Ovary (tissue), 10 donors: Measurements from ENCODE around the gene LYPLA2. TPM values are rescaled to one million over a fixed set of nuclear protein-coding genes. Genes with fewer than 3 reads are reported as not detected.

ENCODE experiments used
- DNase-seq, 5 donors: peaks; one replicate each; pipeline ENCODE4 v3.0.0-alpha.2; 2019 to 2020
- H3K27ac ChIP-seq, 2 donors: fragments of 200-600 bp; one replicate each; pipeline versions ENCODE4 v1.5.1 to v1.8.0; 2019 to 2022
- H3K27me3 ChIP-seq: fragments of 200-600 bp; one replicate; pipeline ENCODE4 v1.8.0; 2022
- H3K36me3 ChIP-seq: fragments of 200-600 bp; sonication (generic); one replicate; pipeline ENCODE4 v1.5.1; 2019
- H3K4me1 ChIP-seq: one replicate; pipeline ENCODE4 v1.8.1; 2013; ENCODE audit warnings: mild to moderate bottlenecking, moderate library complexity; ENCODE audit not compliant: insufficient read depth
- H3K4me3 ChIP-seq: fragments of 200-600 bp; sonication (generic); one replicate; pipeline ENCODE4 v1.5.1; 2017
- H3K9me3 ChIP-seq, 2 donors: fragments of 200-600 bp in 1 of 2; sonication (generic) in 1 of 2; one replicate each; pipeline versions ENCODE4 v1.5.1 to v1.8.1; 2013 to 2019; ENCODE audit warnings: mild to moderate bottlenecking in 1 of 2, moderate library complexity in 1 of 2
- EP300 ChIP-seq: sonication (generic); formaldehyde crosslinking; IDR thresholded peaks from one replicate; pipeline ENCODE4 v1.6.1; 2017; ENCODE audit warnings: antibody characterized with exemption
- POLR2A ChIP-seq: fragments of 450-650 bp; IDR thresholded peaks from one replicate; pipeline ENCODE4 v1.6.1; 2017; ENCODE audit warnings: antibody characterized with exemption, mild to moderate bottlenecking, moderate library complexity
- WGBS, 3 donors: extraction: QIAGEN DNeasy Blood & Tissue Kit in 1 of 3; methylation state at CpG; one replicate each; pipeline versions ENCODE4 v1.1.5 to v1.1.7; 2013 to 2017; 5-methylcytosine and 5-hydroxymethylcytosine counted together
- intact Hi-C, 4 donors: fragments of 100-400 bp; cut with DNase I; formaldehyde crosslinking; loops; one replicate each; pipeline versions ENCODE4 v1.11.0 to v1.15.1; 2022 to 2023
- long read RNA-seq, 3 donors: library from polyadenylated mRNA in 2 of 3; unstranded in 2 of 3; transcript quantifications; one replicate each; pipeline ENCODE4 v2.0.0 and lab custom pipeline, GENCODE V29; 2021 to 2026
- polyA plus RNA-seq, 2 donors: library from polyadenylated mRNA; stranded (reverse); fragments of 200-250 nt in 1 of 2; fragments of 350-450 nt in 1 of 2; fragmentation: Illumina TruSeq in 1 of 2; extraction: RNeasy Lipid Tissue Mini Kit (QIAGEN cat#74804) in 1 of 2; gene quantifications; one replicate each; pipeline ENCODE4 v1.2.3, GENCODE V29; 2013 to 2014
- total RNA-seq, 7 donors: library from RNA; depleted of rRNA in 2 of 7; stranded (reverse); fragments of >200 nt in 2 of 7; fragmentation: NEBNext Ultra II Directional in 3 of 7; extraction: Animal tissue kit (Norgen Biotek cat#: 25700) in 3 of 7; gene quantifications; one replicate each; pipeline versions ENCODE4 v1.1.0 to v1.2.4, GENCODE V29; 2016 to 2023
- TF ChIP-seq, protein P1 (sequence below), 3 donors: fragments of 450-650 bp in 2 of 3; fragments of 200-600 bp in 1 of 3; IDR thresholded peaks; one replicate each; pipeline versions ENCODE4 v1.5.1 to v1.8.0; 2016 to 2022; ENCODE audit warnings: antibody characterized with exemption in 3 of 3, mild to moderate bottlenecking in 1 of 3
- donor health status: DM: no; HTN: no; CAD: no; lungs with moderate emphysema.
- donor health status: DM: no; HTN: no; CAD: no.
- donor health status: Bipolar disorder and iron deficiency.
- donor health status: DM: yes; HTN: yes; CAD: no.
- donor health status: DM: no; HTN: no; CAD: no.
- donor health status: DM: yes; HTN: yes; CAD: no.

Gene LYPLA2
- total RNA-seq (10 to 100 TPM; 16.5 to 33.2 (median 27.3) TPM), polyA plus RNA-seq (10 to 100 TPM in 1 of 2 donors, 1 to 10 TPM in 1; 8.5 to 23.4 TPM)
- long read RNA-seq, donor 1, transcript LYPLA2-205 (10 exons, 1,810 nt): major isoform, 161 of 197 reads
- long read RNA-seq, donor 1, partial matches to known transcripts: 15 of 197 reads
- long read RNA-seq, donor 1, other reads (novel, unspliced or antisense): 17 of 197 reads
- long read RNA-seq, donor 2, transcript LYPLA2-205 (10 exons, 1,810 nt): major isoform, 12 of 34 reads
- long read RNA-seq, donor 2, partial matches to known transcripts: 16 of 34 reads
- long read RNA-seq, donor 2, other reads (novel, unspliced or antisense): 6 of 34 reads
- long read RNA-seq, donor 3, transcript LYPLA2-205 (10 exons, 1,810 nt): major isoform, 78 of 103 reads
- long read RNA-seq, donor 3, partial matches to known transcripts: 15 of 103 reads
- long read RNA-seq, donor 3, other reads (novel, unspliced or antisense): 9 of 103 reads

GRCh38 chr1:23790696-23791515 lies at the start of gene LYPLA2:
Gene LYPLA2, plus strand, starts transcription at chr1:23791145. Its CDS starts 1,538 bp downstream, at chr1:23792683.
- 1 to 2% (median 1%) methylated on average over 46 to 47 of the region's 47 CpGs for WGBS, 3 donors
- TF ChIP-seq, protein P1, sequence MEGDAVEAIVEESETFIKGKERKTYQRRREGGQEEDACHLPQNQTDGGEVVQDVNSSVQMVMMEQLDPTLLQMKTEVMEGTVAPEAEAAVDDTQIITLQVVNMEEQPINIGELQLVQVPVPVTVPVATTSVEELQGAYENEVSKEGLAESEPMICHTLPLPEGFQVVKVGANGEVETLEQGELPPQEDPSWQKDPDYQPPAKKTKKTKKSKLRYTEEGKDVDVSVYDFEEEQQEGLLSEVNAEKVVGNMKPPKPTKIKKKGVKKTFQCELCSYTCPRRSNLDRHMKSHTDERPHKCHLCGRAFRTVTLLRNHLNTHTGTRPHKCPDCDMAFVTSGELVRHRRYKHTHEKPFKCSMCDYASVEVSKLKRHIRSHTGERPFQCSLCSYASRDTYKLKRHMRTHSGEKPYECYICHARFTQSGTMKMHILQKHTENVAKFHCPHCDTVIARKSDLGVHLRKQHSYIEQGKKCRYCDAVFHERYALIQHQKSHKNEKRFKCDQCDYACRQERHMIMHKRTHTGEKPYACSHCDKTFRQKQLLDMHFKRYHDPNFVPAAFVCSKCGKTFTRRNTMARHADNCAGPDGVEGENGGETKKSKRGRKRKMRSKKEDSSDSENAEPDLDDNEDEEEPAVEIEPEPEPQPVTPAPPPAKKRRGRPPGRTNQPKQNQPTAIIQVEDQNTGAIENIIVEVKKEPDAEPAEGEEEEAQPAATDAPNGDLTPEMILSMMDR (IDR thresholded peaks at IDR 0.05): no peak
- peak; percentile 26 for TF ChIP-seq POLR2A
- intact Hi-C loops: no loop called here
- DNase-seq: peak; percentile 93 to 96 (median 93)
- H3K4me1 ChIP-seq: peaks cover 19% of the 10 kb centered on the region
- no peaks in the 10 kb centered on the region for H3K27me3 ChIP-seq
- H3K4me3 ChIP-seq: peak within 1 kb of the TSS; percentile 84
- no peaks in the 10 kb centered on the region for H3K9me3 ChIP-seq
- no peaks in the 10 kb centered on the region for H3K36me3 ChIP-seq
- peak within 1 kb of the TSS; percentile 27 to 40 for H3K27ac ChIP-seq

DNA sequence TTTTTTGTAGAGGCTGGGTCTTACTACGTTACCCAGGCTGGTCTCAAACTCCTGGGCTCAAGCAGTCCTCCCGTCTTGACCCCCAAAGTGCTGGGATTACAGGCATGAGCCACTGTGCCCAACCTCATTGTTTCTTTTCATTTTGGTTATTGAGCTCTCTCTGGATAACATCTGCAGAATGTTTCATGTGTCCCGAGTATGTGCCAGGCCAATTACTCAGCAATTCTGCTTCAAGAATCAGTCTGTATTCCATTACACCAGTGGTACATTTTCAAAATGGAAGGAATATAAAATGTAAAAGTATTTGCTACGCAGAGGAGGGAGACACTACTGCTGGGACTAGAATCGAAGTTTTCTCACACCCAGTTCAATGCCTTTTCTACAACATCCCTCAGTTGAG lies 49.3 kb upstream of the LYPLA2 start:
- WGBS, 3 donors: 79 to 83% (median 81%) methylated on average over 5 of the region's 5 CpGs
- Histone ChIP-seq H3K4me1 (peaks cover 11% of the 10 kb centered on the region), H3K4me3 (no peak overlapping the region), H3K27me3 (no peaks in the 10 kb centered on the region), H3K36me3 (no peaks in the 10 kb centered on the region), H3K27ac (no peak overlapping the region), H3K9me3 (no peaks in the 10 kb centered on the region)
- DNase-seq: no peak
- TF ChIP-seq EP300: no peak
- TF ChIP-seq, protein P1 (IDR thresholded peaks at IDR 0.05): no peak
- no peak for TF ChIP-seq POLR2A
- intact Hi-C loops: loop anchor here in 3 of 4 donors (5.0 to 10.0 kb wide), 3 partner anchors 47 to 1649 kb away; partner anchors contain the start of gene RPL11 (in 2 of the 3)

DNA sequence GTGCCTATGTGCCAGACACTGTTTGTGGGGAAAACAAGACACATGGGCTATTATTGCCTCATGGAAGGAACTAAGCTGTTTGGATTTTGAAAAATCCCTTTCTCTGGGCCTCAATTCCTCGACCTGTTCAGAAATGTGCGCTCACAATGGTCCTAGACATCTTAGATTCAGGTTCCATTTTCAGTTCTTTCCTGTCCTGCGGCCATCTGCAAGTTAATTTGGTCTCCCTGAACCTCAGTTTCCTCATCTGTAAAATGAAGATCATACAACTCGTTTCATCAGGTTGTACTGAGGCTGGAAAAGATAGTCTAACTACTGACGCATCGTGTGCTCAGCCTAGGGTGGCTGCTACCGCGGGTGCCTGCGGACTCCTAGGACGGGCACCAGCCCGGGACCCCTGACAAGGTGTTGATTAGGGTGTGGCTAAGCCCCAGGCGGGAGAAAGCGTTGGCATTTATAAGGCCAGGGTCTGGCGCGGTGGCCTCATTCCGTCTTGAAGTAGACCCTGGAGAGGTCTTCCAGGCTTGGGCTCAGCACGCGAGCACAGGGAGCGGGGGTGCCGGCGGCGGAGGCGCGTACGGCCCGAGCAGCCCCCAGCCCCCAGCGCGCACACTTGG lies 48.2 kb upstream of the LYPLA2 start:
- TF ChIP-seq EP300 (no peak), POLR2A (no peak)
- TF ChIP-seq, protein P1 (IDR thresholded peaks at IDR 0.05): no peak
- intact Hi-C loops: loop anchor here in 3 of 4 donors (5.0 to 10.0 kb wide), 3 partner anchors 48 to 1650 kb away; partner anchors contain the start of gene RPL11 (in 2 of the 3)
- Histone ChIP-seq H3K9me3 (no peaks in the 10 kb centered on the region), H3K4me3 (peak overlapping the region; percentile 99), H3K36me3 (no peaks in the 10 kb centered on the region), H3K4me1 (peaks cover 11% of the 10 kb centered on the region), H3K27ac (peak overlapping the region; percentile 49 to 87), H3K27me3 (no peaks in the 10 kb centered on the region)
- 8 to 11% (median 8%) methylated on average over 24 to 28 of the region's 28 CpGs for WGBS, 3 donors
- peak in 2 of 5 donors; percentile 25 to 37 for DNase-seq
